Epithelial cell of prostate (primary cell): ENCODE measurements around the gene ACP7.
"Not testable (repeated sequence)": the region's sequence is repeated elsewhere in the genome, so short reads cannot be mapped to it uniquely, and the experiment has no call there.

ENCODE experiments used
- DNase-seq: peaks from one replicate; pipeline ENCODE4 v3.0.0-alpha.2; 2011; ENCODE audit warnings: low read depth, low spot score
- H3K27ac ChIP-seq: fragments of 450-650 bp; 2 replicates; pipeline ENCODE4 v1.5.1; 2017; ENCODE audit warnings: mild to moderate bottlenecking

Gene ACP7

DNA sequence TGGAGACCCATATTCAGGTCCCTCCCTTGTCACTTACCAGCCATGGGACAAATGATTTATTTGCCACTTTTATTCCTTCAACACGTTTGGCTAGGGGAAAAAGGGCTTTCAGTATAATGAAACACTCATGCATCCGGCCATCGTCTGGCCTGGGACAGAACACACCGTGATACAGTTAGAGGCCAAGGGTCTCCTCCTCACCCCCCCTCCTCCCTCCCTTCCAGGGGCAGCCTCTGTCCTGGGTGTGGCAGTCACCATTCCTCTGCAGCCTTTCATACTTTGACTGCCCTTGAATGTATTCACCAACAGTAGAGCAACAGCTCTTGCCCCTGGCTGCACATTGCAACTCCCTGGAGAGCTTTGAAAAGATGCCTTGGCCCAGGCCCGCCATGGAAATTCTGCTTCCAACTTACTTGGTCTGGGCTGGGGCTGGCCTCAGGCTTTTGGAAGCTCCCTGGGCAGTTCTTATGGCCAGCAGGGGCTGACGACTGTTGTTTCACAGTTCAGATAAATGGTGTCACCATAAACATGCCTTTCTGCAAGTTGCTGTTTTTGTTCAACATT lies 44.4 kb downstream of the ACP7 start:
- H3K27ac ChIP-seq, result no peak overlapping the region
- DNase-seq, result no peak

DNA sequence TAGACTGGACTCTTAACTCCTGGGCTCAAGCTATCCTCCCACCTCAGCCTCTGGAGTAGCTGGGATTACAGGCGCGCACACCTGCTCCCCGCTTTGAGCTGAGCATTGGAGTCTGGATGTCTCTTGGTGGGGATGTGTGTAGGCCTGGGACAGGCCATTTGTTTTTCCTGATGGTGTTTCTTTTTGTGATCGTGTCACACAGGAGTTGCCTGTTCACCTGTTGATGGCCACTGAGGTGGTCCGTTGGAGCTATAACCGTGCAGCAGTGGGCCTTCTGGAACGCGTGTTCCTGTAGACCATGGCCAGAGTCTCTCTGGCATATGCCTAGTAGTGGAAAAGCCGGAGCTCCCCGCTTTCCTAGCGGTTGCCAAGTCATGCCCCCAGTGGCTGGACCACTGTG lies 44.9 kb downstream of the ACP7 start:
- no peak for DNase-seq
- H3K27ac ChIP-seq, result no peak overlapping the region

DNA sequence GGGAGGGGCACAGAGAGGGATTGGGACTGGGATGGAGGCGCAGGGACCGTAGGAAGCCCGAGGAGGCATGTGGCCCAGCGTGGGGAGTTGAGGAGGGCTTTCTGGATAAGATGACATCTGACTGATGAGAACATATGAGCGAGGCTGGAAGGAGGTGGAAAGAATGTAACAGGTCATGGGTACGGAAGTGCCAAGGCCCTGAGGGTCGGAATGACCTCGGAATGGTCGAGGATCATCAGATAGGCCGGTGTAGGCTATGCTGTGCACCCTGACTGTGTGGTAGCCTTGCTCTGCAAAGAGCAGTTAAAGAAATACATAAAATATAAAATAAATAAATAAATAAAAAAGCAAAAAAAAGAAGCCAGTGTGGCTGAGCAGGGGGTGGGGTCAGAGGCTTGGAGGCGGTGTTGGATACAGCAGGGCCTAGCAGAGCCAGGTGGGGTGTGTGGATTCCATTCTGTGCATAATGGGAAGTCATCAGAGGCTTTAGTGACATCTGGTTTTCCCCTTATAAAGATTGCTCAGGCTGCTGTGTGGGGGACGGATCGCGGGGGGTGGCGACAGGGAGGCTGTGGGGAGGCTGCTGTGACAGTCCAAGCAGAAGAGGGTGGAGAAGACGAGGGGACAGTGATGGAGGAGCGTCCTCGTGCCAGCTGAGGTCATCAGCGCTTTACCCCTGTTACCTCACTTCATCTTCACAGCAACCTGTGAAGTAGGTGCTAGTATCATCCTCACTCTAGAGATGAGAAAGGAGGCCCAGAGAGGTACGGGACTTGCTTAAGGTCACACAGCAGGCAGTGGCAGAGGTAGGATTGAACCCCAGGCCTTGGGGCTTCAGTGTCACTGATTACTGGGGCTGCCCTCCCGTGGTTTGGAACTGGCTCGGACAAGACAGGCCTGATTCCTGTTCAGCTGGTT lies 46.4 kb downstream of the ACP7 start:
- no peak overlapping the region for H3K27ac ChIP-seq

DNA sequence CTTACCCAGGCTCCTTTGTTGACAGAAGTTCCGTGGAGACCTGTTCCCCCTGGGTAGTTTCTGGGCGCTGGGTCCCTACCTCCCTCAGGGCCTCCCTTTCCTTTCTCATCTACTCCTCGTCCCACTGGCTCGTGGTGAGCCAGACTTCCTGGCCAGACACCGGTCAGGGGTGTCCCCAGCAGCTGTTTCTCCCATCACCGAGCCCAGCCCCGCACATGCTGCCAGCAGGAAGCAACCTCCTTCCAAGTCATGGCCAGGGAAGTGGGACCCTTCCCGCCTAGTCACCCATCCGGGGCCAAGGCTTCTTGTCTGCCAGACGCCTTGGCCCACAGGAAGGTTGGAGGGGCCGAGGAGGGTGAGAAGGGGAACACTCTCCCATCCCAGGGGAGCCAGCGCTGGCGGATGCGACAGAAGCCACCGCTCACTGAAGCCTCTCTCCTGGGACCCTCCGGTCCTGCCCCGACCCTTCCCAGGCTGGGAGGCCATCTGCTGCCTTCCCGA lies 47.1 kb downstream of the ACP7 start:
- H3K27ac ChIP-seq, result no peak overlapping the region
- DNase-seq, result no peak

More for the DNA sequence above, 46.4 kb downstream of the ACP7 start:
- no peak for DNase-seq

DNA sequence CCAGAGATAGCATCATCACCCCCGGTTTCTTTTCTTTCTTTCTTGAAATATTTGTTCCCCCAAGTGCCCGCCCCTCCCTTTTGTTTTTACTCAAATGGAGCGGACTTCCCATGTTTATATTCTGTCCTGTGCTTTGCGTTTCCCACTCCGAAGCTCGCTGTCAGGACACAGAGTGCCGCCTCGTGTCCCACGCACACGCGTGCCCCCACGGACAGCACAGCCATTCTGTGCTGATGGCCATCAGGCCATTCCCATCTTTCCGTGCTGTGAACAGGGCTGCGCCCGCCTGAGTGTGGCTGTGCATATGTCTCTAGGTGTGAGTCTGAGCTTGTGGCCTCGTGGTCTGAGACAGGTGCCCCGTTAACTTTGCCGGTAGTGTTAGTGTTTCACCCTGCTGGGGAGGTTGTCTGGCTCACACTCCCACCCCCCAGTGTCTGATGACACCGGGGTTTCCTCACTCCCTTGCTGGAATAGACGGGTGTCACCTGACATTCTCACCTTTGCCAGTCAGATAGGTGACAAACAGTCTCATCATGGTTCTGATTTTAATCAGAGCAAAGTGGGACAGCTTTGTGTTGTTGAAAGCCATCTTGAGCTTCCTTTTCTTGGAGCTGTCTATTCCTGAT lies 48.3 kb downstream of the ACP7 start:
- no peak for DNase-seq

DNA sequence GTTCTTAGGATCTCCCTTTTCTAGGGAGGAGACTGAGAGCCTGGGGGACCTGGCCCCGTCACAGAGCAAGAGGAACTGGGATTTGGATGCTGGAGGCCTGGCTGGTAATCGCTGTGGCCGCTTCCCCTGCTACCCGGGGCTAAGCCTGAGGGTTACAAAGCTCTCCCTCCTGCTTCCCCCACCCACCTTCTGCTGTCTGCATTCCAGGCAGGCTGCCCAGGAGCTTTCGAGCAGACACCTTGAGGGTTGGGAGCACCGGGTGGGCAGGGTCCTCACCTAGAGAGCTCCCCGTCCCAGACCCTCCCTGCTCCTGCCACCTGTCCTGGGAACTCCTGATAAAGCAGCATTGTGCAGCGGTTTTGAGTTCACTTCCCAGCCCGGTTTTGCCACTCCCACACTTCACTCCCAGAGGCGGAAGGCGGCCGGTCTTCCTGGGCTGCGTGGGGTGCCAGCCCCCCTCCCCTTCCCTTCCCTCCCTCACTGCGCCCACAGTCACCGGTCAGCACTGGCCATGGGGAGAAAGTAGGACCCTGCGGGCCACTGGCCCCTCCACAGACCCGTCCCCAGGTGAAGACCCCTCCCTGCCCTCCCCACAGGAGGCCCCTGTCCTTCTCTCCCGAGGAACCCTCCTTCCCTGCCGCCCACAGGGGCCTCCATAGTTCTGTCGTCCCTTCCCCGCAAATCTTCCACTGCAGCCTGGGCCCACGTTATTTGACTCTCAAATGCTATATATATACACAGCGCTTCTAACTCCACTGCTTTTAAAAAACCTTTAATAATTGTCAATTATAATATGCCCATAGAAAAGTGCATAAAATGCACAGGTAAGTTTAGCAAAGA lies 49.5 kb downstream of the ACP7 start:
- DNase-seq, result no peak
- H3K27ac ChIP-seq, result no peak overlapping the region

More for the DNA sequence above, 48.3 kb downstream of the ACP7 start:
- H3K27ac ChIP-seq, result no peak overlapping the region

DNA sequence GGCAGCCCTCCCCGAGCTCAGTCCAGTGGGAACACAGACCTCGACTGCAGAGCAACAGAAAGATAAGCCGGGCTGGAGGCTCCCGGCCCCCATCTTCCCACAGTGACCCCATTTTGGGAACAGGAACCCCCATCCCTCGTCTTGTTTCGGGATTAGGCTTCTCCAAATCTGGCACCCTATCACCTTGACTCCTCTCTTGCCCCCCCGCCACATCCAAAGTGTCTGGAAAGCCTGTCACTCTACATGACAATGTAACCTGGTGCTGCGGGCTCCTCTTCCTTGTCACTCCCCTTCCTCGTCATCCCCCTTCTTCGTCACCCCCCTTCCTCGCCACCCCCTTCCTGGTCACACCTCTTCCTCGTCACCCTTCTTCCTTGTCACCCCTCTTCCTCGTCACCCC lies 51.5 kb downstream of the ACP7 start:
- no peak overlapping the region for H3K27ac ChIP-seq
- no peak for DNase-seq

DNA sequence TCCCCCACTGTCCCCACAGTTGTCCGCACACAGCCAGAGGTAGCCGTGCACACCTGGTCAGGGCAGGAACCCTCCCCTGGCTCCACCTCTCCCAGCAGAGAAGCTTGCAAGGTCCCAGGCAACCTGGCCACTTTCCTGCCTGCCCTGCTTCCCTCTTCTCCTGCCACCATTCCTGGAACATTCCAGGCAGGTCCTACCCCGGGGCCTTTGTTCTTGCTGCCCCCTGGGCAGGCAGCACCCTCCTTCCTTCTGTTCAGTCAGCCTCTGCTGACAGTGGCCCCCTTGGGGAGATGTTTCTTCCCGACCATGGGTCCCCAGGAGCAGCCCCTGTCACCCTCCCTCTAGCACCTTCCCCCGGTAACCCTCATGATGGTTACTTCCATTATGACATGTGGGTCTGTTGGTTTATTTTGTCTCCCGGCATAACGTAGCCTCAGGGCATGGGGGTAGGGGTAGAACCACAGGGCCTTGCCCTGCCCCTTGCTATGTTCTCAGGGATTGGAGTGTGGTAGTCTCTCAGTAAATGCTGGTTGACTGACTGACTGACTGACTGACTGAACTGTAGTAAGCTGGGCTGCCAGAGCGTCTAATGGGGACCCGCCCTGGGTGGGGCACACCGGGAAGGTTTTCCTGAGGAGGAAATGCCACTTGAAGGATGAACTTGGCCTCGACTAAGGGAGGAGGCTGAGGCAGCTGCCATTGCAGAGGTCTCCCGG lies 52.2 kb downstream of the ACP7 start:
- DNase-seq, result no peak

DNA sequence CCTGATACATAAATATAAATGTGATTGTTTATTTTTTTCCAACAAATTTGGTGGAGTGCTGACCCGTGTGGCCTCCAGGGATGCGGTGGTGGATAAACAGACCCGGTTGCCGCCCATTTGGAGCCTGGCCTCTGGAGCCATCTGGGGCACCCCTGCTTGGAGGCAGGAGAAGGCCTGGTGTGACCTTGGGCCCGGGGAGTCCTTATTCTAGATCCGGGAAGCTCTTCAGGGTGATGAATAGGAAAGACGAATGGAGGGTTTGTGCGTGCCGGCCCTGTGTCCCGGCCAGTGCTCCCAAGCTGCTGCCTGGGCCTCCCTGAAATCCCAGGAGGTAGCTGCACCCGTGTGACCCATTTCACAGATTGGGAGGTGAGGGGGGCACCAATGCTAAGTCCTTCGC lies 53.0 kb downstream of the ACP7 start:
- no peak overlapping the region for H3K27ac ChIP-seq
- DNase-seq, result no peak

More for the DNA sequence above, 52.2 kb downstream of the ACP7 start:
- H3K27ac ChIP-seq, result no peak overlapping the region

DNA sequence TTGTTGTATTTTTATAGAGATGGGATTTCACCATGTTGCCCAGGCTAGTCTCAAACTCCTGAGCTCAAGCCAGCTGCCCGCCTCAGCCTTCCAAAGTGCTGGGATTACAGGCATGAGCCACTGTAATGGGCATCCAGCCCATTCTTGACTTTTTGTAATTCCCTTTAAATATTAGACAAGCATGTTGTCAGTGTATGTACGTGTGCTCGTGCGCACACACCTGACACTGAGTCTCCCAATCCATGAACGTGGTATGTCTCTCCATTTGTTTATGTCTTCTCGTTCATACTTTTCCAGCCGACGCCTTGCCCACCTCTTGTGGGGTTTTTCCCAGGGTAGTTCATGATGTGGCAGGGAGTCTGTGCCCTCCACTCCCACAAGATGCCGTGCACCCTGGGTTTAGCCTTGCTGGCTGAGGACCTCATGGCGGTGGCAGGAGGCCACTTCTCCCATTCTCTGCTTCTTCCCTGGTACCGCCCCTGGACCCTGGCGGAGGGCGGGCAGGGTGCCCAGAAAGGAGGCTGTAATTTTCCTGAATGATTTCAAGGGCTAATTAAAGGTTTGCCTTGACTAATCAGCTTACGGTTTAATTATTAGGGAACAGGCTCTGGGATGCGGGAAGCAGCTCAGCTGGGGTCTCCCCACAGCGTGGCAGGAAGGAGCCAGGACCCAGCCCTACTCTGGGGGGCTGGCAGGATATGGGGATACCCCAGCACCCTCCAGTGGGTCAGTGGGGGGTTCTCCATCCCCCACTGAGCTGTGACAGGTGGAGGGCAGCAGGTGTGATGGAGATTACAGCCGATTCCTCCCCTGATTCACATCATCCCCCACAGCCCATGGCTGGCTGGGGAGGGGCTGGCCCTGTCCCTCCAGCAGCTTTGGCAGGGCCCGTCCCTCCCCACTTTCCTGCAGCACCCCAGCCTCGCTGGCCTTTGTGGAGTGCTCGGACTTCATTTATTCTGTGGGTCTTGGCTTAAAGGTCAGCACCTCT lies 54.3 kb downstream of the ACP7 start:
- no peak for DNase-seq
- H3K27ac ChIP-seq, result no peak overlapping the region

DNA sequence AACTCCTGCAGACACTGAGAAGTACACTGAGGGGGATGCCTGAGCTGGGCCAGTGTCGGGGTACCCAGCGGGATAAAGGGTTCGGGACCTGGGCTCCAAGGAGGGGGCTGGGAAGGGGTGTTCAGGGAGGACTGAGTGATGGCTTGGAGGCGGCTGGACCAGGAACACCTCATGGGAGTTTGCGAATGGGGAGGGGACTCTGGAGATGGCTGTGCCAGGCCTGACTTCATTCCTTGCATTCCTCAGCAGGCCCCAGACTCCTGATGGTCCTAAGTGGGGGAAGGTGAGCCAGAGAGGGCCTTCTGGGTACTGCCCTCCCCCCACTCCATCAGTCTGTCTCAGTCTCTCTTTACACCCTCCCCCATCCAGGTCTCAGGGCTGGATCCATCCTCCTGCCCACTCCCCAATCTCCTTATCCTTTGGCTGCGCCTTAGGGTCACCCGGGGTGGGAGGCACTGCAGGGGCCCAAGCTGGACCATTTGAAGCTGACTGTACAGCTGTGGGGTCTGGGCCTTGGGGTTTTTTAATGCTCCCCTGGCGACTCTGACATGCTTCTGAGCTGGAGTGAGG lies 55.2 kb downstream of the ACP7 start:
- no peak overlapping the region for H3K27ac ChIP-seq
- no peak for DNase-seq

DNA sequence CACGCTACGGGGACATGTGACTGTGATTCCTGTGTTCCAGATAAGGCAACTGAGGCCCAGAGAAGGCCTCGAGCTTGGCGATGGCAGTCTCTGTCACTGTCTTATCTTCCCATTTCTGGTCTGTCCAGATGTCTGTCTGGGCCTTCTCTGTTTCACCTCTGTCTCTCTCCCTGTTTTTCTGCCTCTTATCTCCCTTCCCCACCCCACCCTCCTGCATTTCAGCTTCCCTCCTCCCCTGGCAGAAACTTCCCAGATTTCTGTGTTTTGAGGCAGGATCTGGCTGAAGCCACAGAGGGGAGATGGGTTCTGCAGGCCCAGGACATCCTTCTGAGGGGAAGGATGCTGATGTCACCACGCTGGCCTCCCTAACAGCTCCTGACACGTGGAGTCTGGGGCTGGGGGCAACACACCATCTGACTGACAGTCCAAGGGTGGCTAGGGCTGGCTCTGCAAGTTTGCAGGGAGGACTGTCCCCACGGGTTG lies 55.8 kb downstream of the ACP7 start:
- DNase-seq, result no peak
- no peak overlapping the region for H3K27ac ChIP-seq

DNA sequence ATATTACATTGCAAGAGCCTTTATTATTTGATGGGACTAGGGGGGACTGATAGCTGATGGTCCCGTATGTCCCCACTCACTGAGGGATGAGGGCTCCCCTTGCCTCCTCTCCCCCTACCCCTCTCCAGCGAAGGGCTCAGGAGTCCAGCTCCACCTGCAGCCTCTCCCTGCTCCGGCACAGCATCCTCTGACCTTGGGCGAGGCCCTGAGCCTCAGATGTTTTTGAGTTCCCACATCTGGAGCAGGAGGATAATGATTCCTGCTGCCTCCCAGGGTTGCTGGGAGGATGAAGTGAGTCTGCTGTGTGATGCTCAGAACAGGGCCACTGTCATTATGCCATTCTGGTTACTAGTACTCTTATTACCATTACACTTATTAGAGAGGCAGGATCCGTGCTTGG lies 56.4 kb downstream of the ACP7 start:
- no peak overlapping the region for H3K27ac ChIP-seq

DNA sequence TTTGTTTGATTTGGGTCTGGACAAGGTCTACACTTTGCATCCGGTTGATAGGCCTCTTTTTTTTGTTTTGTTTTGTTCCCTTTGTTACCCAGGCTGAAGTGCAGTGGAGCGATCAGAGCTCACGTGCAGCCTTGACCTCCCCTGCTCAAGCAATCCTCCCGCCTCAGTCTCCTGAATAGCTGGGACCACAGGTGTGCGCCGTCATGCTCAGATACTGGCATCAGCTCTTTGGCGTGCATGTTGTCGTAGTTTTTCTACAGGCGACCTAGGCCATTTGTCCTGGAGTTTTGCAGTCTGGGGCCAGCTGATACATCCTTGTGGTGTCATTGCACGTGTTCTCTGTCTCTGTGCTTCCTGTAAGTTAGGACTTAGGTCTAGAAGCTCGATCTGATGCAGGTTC lies 57.8 kb downstream of the ACP7 start:
- H3K27ac ChIP-seq, result no peak overlapping the region
- no peak for DNase-seq

More for the DNA sequence above, 56.4 kb downstream of the ACP7 start:
- no peak for DNase-seq

DNA sequence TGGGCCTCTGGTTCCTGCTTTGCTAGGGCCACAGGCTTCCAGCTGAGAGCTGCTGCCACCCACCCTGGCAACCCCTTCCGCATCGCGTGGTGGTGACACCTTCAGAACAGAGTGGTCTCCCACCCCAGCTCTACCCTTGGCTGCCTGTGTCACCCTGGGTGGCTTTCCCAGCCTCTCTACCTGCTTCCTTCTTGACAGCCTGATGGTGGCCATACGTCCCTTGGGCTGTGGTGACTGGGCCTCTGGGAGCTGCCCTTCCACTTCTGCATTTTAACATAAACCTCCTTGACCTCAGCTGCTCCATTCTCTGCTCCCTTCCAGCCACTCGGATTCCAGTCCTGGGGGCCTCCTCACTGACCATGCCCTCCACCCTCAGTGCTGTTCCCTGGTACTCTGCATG lies 58.5 kb downstream of the ACP7 start:
- no peak for DNase-seq

DNA sequence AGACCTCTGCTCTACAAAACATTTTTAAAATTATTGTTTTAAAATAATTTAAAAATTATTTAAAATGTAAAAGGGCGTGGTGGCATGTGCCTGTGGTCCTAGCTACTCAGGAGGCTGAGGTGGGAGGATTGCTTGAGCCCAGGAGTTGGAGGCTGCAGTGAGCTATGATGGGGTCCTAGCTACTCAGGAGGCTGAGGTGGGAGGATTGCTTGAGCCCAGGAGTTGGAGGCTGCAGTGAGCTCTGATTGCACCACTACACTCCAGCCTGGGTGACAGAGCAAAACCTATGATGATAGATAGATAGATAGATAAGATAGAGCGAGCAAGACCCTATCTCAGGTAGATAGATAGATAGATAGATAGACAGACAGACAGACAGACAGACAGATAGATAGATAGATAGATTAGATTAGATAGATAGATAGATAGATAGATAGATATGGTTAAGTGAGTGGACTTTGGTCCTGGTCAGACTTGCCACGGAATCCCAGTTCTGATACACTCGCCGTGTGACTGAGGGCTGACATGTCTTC lies 59.7 kb downstream of the ACP7 start:
- not testable (repeated sequence) for DNase-seq, H3K27ac ChIP-seq

More for the DNA sequence above, 58.5 kb downstream of the ACP7 start:
- no peak overlapping the region for H3K27ac ChIP-seq

DNA sequence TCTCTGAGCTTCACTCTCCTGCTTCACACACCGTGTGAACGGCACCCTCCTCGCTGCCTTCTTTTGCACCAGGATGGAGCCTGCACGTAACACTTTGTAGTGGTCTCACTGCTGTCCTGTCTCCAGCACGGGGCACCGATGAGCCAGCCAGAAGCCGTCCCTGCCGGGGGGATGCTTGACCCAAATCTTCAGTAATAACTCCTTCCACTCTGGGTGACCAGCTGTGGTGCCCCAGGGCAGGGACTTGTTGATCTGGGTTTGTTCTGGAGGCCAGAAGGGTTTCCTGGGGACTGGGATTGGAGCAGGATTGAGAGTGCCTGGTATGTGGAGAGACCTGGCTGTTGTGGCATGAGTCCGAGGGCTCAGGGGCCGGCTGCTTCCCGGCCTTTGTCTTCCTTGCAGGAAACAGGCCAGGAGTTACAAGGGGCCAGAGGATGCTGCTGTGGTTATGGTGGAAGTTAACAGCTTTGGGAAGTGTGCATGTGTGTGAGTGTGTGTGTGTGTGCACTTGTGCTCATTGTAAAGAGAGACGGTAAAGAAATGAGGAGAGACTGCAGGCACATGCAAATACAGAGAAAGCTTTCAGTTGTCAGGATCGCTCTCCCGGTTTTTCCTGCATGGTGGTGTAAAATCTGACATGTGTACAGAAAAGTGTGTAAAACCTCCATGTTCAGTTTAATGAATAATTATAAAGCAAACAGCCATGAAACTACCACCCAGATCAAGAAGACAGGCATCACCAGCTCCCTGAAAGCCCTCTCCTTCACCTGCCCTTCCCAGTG lies 60.3 kb downstream of the ACP7 start:
- DNase-seq, result no peak
- H3K27ac ChIP-seq, result no peak overlapping the region
